Hepatocyte (in vitro differentiated cells): Measurements from ENCODE around the gene CHAC1. TPM values are rescaled to one million over a fixed set of nuclear protein-coding genes. Genes with fewer than 3 reads are reported as not detected.

Experiments used
- DNase-seq: peaks from one replicate; pipeline ENCODE4 v3.0.0-alpha.2; 2016; ENCODE audit warnings: low spot score
- H2AFZ ChIP-seq: fragments of 200-600 bp; sonication (generic); 2 replicates; pipeline ENCODE4 v1.6.0; 2016; ENCODE audit warnings: antibody characterized with exemption, mild to moderate bottlenecking
- H3K27ac ChIP-seq: fragments of 200-600 bp; sonication (generic); 2 replicates; pipeline ENCODE4 v1.5.1; 2016; ENCODE audit warnings: mild to moderate bottlenecking
- H3K27me3 ChIP-seq: fragments of 200-600 bp; sonication (generic); 2 replicates; pipeline ENCODE4 v1.6.1; 2016
- H3K36me3 ChIP-seq: fragments of 200-600 bp; sonication (generic); replicated peaks from 2 replicates; pipeline ENCODE4 v1.5.1; 2016; ENCODE audit warnings: low read depth; ENCODE audit not compliant: insufficient read depth
- H3K4me1 ChIP-seq: fragments of 200-600 bp; sonication (generic); 2 replicates; pipeline ENCODE4 v1.5.1; 2016; ENCODE audit warnings: mild to moderate bottlenecking, moderate library complexity; ENCODE audit not compliant: insufficient read depth
- H3K4me2 ChIP-seq: fragments of 200-600 bp; sonication (generic); 2 replicates; pipeline ENCODE4 v1.6.0; 2016
- H3K4me3 ChIP-seq: fragments of 200-600 bp; sonication (generic); 2 replicates; pipeline ENCODE4 v1.5.1; 2016; ENCODE audit warnings: mild to moderate bottlenecking
- H3K79me2 ChIP-seq: fragments of 200-600 bp; sonication (generic); 2 replicates; pipeline ENCODE4 v1.6.0; 2017; ENCODE audit warnings: mild to moderate bottlenecking
- H3K9me2 ChIP-seq: fragments of 200-600 bp; sonication (generic); replicated peaks from 2 replicates; pipeline ENCODE4 v1.6.0; 2017; ENCODE audit warnings: mild to moderate bottlenecking; ENCODE audit not compliant: insufficient read depth
- H3K9me3 ChIP-seq: fragments of 200-600 bp; sonication (generic); 2 replicates; pipeline ENCODE4 v1.5.1; 2016; ENCODE audit warnings: low read depth, mild to moderate bottlenecking
- H4K20me1 ChIP-seq: fragments of 200-600 bp; sonication (generic); 2 replicates; pipeline ENCODE4 v1.6.0; 2016; ENCODE audit warnings: mild to moderate bottlenecking; ENCODE audit not compliant: insufficient read depth, poor library complexity, severe bottlenecking
- EZH2 ChIP-seq: fragments of 200-600 bp; sonication (generic); IDR thresholded peaks from 2 replicates; pipeline ENCODE4 v1.6.1; 2016; ENCODE audit warnings: antibody characterized with exemption, mild to moderate bottlenecking, borderline replicate concordance
- EZH2phosphoT487 ChIP-seq: fragments of 200-600 bp; sonication (generic); IDR thresholded peaks from one replicate; pipeline ENCODE4 v1.6.1; 2018; ENCODE audit warnings: antibody characterized with exemption, mild to moderate bottlenecking, low read depth, moderate library complexity; ENCODE audit not compliant: unreplicated experiment, severe bottlenecking
- WGBS: methylation state at CpG from one replicate; pipeline ENCODE4 v1.1.6; 2016; ENCODE audit warnings: low lambda C conversion rate; ENCODE audit errors: missing lambda C conversion rate; 5-methylcytosine and 5-hydroxymethylcytosine counted together
- polyA plus RNA-seq: library from polyadenylated mRNA; unstranded; fragments of >200 nt; fragmentation: Nextera tagmentation; extraction: Ambion mirVana; gene quantifications from 2 replicates; pipeline ENCODE4 v1.2.1, GENCODE V29; 2016
- total RNA-seq: library from RNA; depleted of rRNA; stranded (reverse); fragments of >200 nt; gene quantifications from 2 replicates; pipeline ENCODE4 v1.2.3, GENCODE V29; 2014
- TF ChIP-seq, protein P1 (sequence below): fragments of 200-600 bp; sonication (generic); IDR thresholded peaks from 2 replicates; pipeline ENCODE4 v1.5.1; 2016; ENCODE audit warnings: antibody characterized with exemption, mild to moderate bottlenecking; ENCODE audit not compliant: poor library complexity

The CHAC1 gene
- total and polyA plus RNA-seq, 2 experiments from 2014 or later = 16.2 to 22.1 TPM

GRCh38 chr15:40917585-40917984 is 35.7 kb upstream of the CHAC1 start:
- Histone ChIP-seq H3K4me1 (peaks cover 8% of the 10 kb centered on the region), H3K9me2 (no peaks in the 10 kb centered on the region), H3K4me2 (no peak overlapping the region), H3K79me2 (no peaks in the 10 kb centered on the region), H2AFZ (no peak overlapping the region), H3K36me3 (no peaks in the 10 kb centered on the region), H3K9me3 (no peaks in the 10 kb centered on the region), H3K4me3 (no peak overlapping the region), H3K27ac (no peak overlapping the region), H3K27me3 (no peaks in the 10 kb centered on the region), H4K20me1 (no peaks in the 10 kb centered on the region)
- DNase-seq = no peak
- 75% methylated on average over 11 of the region's 11 CpGs for WGBS
- TF ChIP-seq, protein P1, sequence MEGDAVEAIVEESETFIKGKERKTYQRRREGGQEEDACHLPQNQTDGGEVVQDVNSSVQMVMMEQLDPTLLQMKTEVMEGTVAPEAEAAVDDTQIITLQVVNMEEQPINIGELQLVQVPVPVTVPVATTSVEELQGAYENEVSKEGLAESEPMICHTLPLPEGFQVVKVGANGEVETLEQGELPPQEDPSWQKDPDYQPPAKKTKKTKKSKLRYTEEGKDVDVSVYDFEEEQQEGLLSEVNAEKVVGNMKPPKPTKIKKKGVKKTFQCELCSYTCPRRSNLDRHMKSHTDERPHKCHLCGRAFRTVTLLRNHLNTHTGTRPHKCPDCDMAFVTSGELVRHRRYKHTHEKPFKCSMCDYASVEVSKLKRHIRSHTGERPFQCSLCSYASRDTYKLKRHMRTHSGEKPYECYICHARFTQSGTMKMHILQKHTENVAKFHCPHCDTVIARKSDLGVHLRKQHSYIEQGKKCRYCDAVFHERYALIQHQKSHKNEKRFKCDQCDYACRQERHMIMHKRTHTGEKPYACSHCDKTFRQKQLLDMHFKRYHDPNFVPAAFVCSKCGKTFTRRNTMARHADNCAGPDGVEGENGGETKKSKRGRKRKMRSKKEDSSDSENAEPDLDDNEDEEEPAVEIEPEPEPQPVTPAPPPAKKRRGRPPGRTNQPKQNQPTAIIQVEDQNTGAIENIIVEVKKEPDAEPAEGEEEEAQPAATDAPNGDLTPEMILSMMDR = no peak
- TF ChIP-seq EZH2 (no peak), EZH2phosphoT487 (no peak)

- no peaks in the 10 kb centered on the region for H3K9me2 ChIP-seq
- no peak overlapping the region for H3K4me3 ChIP-seq
- TF ChIP-seq EZH2phosphoT487 = no peak
- TF ChIP-seq EZH2 = no peak
- TF ChIP-seq, protein P1 = no peak
- no peak for DNase-seq
- no peak overlapping the region for H3K4me2 ChIP-seq
- H3K36me3 ChIP-seq = no peaks in the 10 kb centered on the region
- no peaks in the 10 kb centered on the region for H3K9me3 ChIP-seq
- H3K27ac ChIP-seq = no peak overlapping the region
- H3K79me2 ChIP-seq = no peaks in the 10 kb centered on the region
- H2AFZ ChIP-seq = no peak overlapping the region
- H3K27me3 ChIP-seq = no peaks in the 10 kb centered on the region
- no peaks in the 10 kb centered on the region for H4K20me1 ChIP-seq
- H3K4me1 ChIP-seq = peaks cover 10% of the 10 kb centered on the region
- WGBS = 89% methylated on average over 15 of the region's 15 CpGs
Observed at GRCh38 chr15:40918146-40918798, 35.0 kb upstream of the CHAC1 start.

DNA sequence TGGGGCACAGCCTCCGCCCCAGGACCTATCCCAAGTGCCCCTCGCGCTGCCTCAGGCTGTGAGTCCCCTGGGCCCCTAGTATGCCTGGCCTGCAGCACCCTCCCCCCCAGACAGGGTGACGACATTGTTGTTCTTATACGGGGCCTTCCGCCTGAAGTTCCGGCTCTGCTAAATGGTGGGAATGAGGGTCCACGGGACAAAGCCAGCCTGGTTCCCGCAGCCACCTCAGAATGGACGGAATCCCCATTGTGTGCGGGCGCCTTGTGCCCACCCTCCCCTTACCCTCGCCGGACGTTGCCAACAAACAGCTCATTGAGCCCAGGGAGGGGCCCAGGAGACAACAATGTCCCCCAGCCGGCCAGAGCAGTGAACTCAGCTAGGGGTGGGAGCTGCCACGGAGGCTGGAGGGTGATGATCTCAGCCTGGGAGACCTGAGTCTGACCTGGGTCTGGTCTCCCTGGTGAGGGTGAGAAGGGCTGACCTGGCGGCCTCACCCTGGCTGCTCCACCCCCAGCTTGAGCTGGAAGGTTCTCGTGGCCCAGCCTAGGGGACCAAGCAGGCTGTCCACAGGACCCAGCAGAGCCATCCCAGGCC is 34.4 kb upstream of the CHAC1 start:
- no peak for DNase-seq
- no peak overlapping the region for H3K4me2 ChIP-seq
- no peaks in the 10 kb centered on the region for H4K20me1 ChIP-seq
- no peak overlapping the region for H3K27ac ChIP-seq
- H3K79me2 ChIP-seq = no peaks in the 10 kb centered on the region
- no peak for TF ChIP-seq EZH2
- TF ChIP-seq, protein P1 = no peak
- TF ChIP-seq EZH2phosphoT487 = no peak
- no peak overlapping the region for H2AFZ ChIP-seq
- H3K9me2 ChIP-seq = no peaks in the 10 kb centered on the region
- no peaks in the 10 kb centered on the region for H3K36me3 ChIP-seq
- peaks cover 10% of the 10 kb centered on the region for H3K4me1 ChIP-seq
- 70% methylated on average over 18 of the region's 19 CpGs for WGBS
- peaks cover 3% of the 10 kb centered on the region for H3K27me3 ChIP-seq
- H3K9me3 ChIP-seq = no peaks in the 10 kb centered on the region
- H3K4me3 ChIP-seq = no peak overlapping the region
